Pulmonary artery endothelial cell (primary cell): Measurements from ENCODE around the gene OR10G2. TPM values are rescaled to one million over a fixed set of nuclear protein-coding genes. Genes with fewer than 3 reads are reported as not detected.
"Not testable (repeated sequence)": the region's sequence is repeated elsewhere in the genome, so short reads cannot be mapped to it uniquely, and the experiment has no call there.

ENCODE experiments used
- DNase-seq: peaks from one replicate; pipeline ENCODE4 v3.0.0-alpha.2; 2011; ENCODE audit warnings: low read depth, low spot score
- total RNA-seq: library from RNA; depleted of rRNA; stranded (reverse); fragments of >200 nt; gene quantifications from 2 replicates; pipeline ENCODE4 v1.2.3, GENCODE V29; 2014

Gene OR10G2
- total RNA-seq = not detected in 2 replicates

- DNase-seq = no peak
Observed at GRCh38 chr14:21634840-21635239, at the start of gene OR10G2. Gene OR10G2, minus strand, starts transcription at chr14:21634940. Its CDS starts 98 bp downstream, at chr14:21634842.

GRCh38 chr14:21680072-21680471 is 45.3 kb upstream of the OR10G2 start:
- DNase-seq = no peak

GRCh38 chr14:21675566-21675965 is 40.8 kb upstream of the OR10G2 start:
- no peak for DNase-seq

- DNase-seq = no peak
Observed at GRCh38 chr14:21673718-21674117, 39.0 kb upstream of the OR10G2 start, which contains the start of gene OR4E1. Gene OR4E1, minus strand, starts transcription at chr14:21673818. Its CDS starts 2,883 bp downstream, at chr14:21670935.

GRCh38 chr14:21672116-21672515 is 37.4 kb upstream of the OR10G2 start:
- no peak for DNase-seq

GRCh38 chr14:21671371-21671770 is 36.6 kb upstream of the OR10G2 start:
- DNase-seq = peak; percentile 37

GRCh38 chr14:21669284-21669683 is 34.5 kb upstream of the OR10G2 start:
- no peak for DNase-seq

GRCh38 chr14:21668377-21668776 is 33.6 kb upstream of the OR10G2 start:
- peak; percentile 36 for DNase-seq

GRCh38 chr14:21656980-21657379 is 22.2 kb upstream of the OR10G2 start:
- DNase-seq = no peak

GRCh38 chr14:21654215-21654614 is 19.5 kb upstream of the OR10G2 start:
- no peak for DNase-seq

- DNase-seq = no peak
Observed at GRCh38 chr14:21653331-21653885, 18.7 kb upstream of the OR10G2 start, which contains the start of gene OR4E2. Gene OR4E2, plus strand, starts transcription at chr14:21653835. Its CDS starts 11,248 bp downstream, at chr14:21665083.

- DNase-seq = no peak
Observed at GRCh38 chr14:21652209-21652808, 17.6 kb upstream of the OR10G2 start.

- no peak for DNase-seq
Observed at GRCh38 chr14:21647380-21647779, 12.6 kb upstream of the OR10G2 start.

GRCh38 chr14:21643407-21643806 is 8.7 kb upstream of the OR10G2 start:
- DNase-seq = no peak

GRCh38 chr14:21642683-21643082 is 7.9 kb upstream of the OR10G2 start:
- no peak for DNase-seq

GRCh38 chr14:21631084-21631483 is 3.7 kb downstream of the OR10G2 start:
- no peak for DNase-seq

- DNase-seq = not testable (repeated sequence)
Observed at GRCh38 chr14:21630503-21630902, 4.2 kb downstream of the OR10G2 start.

GRCh38 chr14:21626491-21627230 is 8.1 kb downstream of the OR10G2 start:
- DNase-seq = no peak

- no peak for DNase-seq
Observed at GRCh38 chr14:21617614-21618013, 17.1 kb downstream of the OR10G2 start.

- no peak for DNase-seq
Observed at GRCh38 chr14:21614240-21614639, 20.5 kb downstream of the OR10G2 start.

GRCh38 chr14:21612324-21612723 is 22.4 kb downstream of the OR10G2 start:
- no peak for DNase-seq

GRCh38 chr14:21602181-21602580 is 32.6 kb downstream of the OR10G2 start:
- DNase-seq = not testable (repeated sequence)
